ENCODE measurements around the gene MT1A. TPM values are rescaled to one million over a fixed set of nuclear protein-coding genes. Genes with fewer than 3 reads are reported as not detected.

Gene MT1A
- polyA plus RNA-seq, 1 donor (not counting 4 experiments of a cell fraction or from before 2014, with no cell fraction given), result not detected

- dilution Hi-C loops (cut with MboI; ENCODE audit: extremely low pct_ligation_motif_present, low sequenced_read_pairs), result no loop called here
These were observed 1.6 kb downstream of the MT1A start for GRCh38 chr16:56640076-56640475.

GRCh38 chr16:56641166-56641565, 2.7 kb downstream of the MT1A start:
- DNase-seq (ENCODE audit: low read depth, low spot score), result no peak
- no peaks in the 10 kb centered on the region for H3K9me1 ChIP-seq (ENCODE audit: control insufficient read depth, extremely low read depth, insufficient read depth, low read length)
- no peak overlapping the region for H3K4me3 ChIP-seq (ENCODE audit: control insufficient read depth in 2 of 3, extremely low read depth in 1 of 3, insufficient read depth in 2 of 3, low read depth in 1 of 3, low read length in 3 of 3)
- dilution Hi-C loops (cut with MboI; ENCODE audit: extremely low pct_ligation_motif_present, low sequenced_read_pairs), result no loop called here
- FAIRE-seq, result no peak
- TF ChIP-seq CTCF (optimal IDR thresholded peaks at IDR 0.05 in 1 of 3, IDR thresholded peaks at IDR 0.05 in 1 of 3, conservative IDR thresholded peaks at IDR 0.05 in 1 of 3; ENCODE audit: extremely low read depth in 1 of 3, insufficient read depth in 2 of 3, low read length in 3 of 3), result no peak
- no peak for TF ChIP-seq EZH2 (IDR thresholded peaks at IDR 0.05; ENCODE audit: low read length)
- no peak overlapping the region for H3K4me2 ChIP-seq (ENCODE audit: control insufficient read depth, extremely low read depth, insufficient read depth, low read depth, low read length)
- no peak overlapping the region for H3K9ac ChIP-seq (ENCODE audit: control insufficient read depth, extremely low read depth, insufficient read depth, low read length)
- no peak overlapping the region for H2AFZ ChIP-seq (ENCODE audit: control insufficient read depth, low read length)
- no peaks in the 10 kb centered on the region for H3K79me2 ChIP-seq (ENCODE audit: control insufficient read depth, insufficient read depth, low read length)
- H3K36me3 ChIP-seq (ENCODE audit: control insufficient read depth in 2 of 2, extremely low read depth in 1 of 2, insufficient read depth in 2 of 2, low read length in 2 of 2), result no peaks in the 10 kb centered on the region
- H4K20me1 ChIP-seq (ENCODE audit: control insufficient read depth, extremely low read depth, insufficient read depth, low read length), result no peaks in the 10 kb centered on the region
- no peaks in the 10 kb centered on the region for H3K9me3 ChIP-seq (ENCODE audit: control insufficient read depth, low read depth, low read length)
- peaks cover 25% of the 10 kb centered on the region for H3K27me3 ChIP-seq (ENCODE audit: control insufficient read depth, extremely low read depth, insufficient read depth, low read length)
- H3K27ac ChIP-seq (ENCODE audit: control insufficient read depth, insufficient read depth, low read length), result no peak overlapping the region
- H3K4me1 ChIP-seq (ENCODE audit: control insufficient read depth, extremely low read depth, insufficient read depth, low read length), result peaks cover 4% of the 10 kb centered on the region

More at GRCh38 chr16:56640076-56640475, 1.6 kb downstream of the MT1A start:
- Histone ChIP-seq H3K4me3 (ENCODE audit: control insufficient read depth in 2 of 3, extremely low read depth in 1 of 3, insufficient read depth in 2 of 3, low read depth in 1 of 3, low read length in 3 of 3) (no peak overlapping the region), H3K4me2 (ENCODE audit: control insufficient read depth, extremely low read depth, insufficient read depth, low read depth, low read length) (no peak overlapping the region), H3K27ac (ENCODE audit: control insufficient read depth, insufficient read depth, low read length) (no peak overlapping the region), H3K36me3 (ENCODE audit: control insufficient read depth in 2 of 2, extremely low read depth in 1 of 2, insufficient read depth in 2 of 2, low read length in 2 of 2) (no peaks in the 10 kb centered on the region), H3K9me3 (ENCODE audit: control insufficient read depth, low read depth, low read length) (no peaks in the 10 kb centered on the region), H3K27me3 (ENCODE audit: control insufficient read depth, extremely low read depth, insufficient read depth, low read length) (peaks cover 36% of the 10 kb centered on the region), H2AFZ (ENCODE audit: control insufficient read depth, low read length) (no peak overlapping the region), H3K9me1 (ENCODE audit: control insufficient read depth, extremely low read depth, insufficient read depth, low read length) (no peaks in the 10 kb centered on the region), H3K9ac (ENCODE audit: control insufficient read depth, extremely low read depth, insufficient read depth, low read length) (no peak overlapping the region), H4K20me1 (ENCODE audit: control insufficient read depth, extremely low read depth, insufficient read depth, low read length) (no peaks in the 10 kb centered on the region), H3K79me2 (ENCODE audit: control insufficient read depth, insufficient read depth, low read length) (no peaks in the 10 kb centered on the region), H3K4me1 (ENCODE audit: control insufficient read depth, extremely low read depth, insufficient read depth, low read length) (peaks cover 4% of the 10 kb centered on the region)
- FAIRE-seq (no peak), DNase-seq (ENCODE audit: low read depth, low spot score) (no peak)
- TF ChIP-seq EZH2 (IDR thresholded peaks at IDR 0.05; ENCODE audit: low read length) (no peak), CTCF (optimal IDR thresholded peaks at IDR 0.05 in 1 of 3, IDR thresholded peaks at IDR 0.05 in 1 of 3, conservative IDR thresholded peaks at IDR 0.05 in 1 of 3; ENCODE audit: extremely low read depth in 1 of 3, insufficient read depth in 2 of 3, low read length in 3 of 3) (no peak)

Data from keratinocyte (primary cell).